IPS-NIHi7 (cell line): ENCODE measurements around the gene SRD5A2.
"Not testable (repeated sequence)": the region's sequence is repeated elsewhere in the genome, so short reads cannot be mapped to it uniquely, and the experiment has no call there.

Experiments used
- DNase-seq: peaks from one replicate; pipeline ENCODE4 v3.0.0; 2012; ENCODE audit warnings: mixed read lengths; ENCODE audit errors: extremely low spot score

The SRD5A2 gene

GRCh38 chr2:31533036-31533435 lies 47.7 kb downstream of the SRD5A2 start:
- DNase-seq: no peak

- DNase-seq: no peak
Measured at GRCh38 chr2:31531101-31531500, 49.6 kb downstream of the SRD5A2 start.

DNA sequence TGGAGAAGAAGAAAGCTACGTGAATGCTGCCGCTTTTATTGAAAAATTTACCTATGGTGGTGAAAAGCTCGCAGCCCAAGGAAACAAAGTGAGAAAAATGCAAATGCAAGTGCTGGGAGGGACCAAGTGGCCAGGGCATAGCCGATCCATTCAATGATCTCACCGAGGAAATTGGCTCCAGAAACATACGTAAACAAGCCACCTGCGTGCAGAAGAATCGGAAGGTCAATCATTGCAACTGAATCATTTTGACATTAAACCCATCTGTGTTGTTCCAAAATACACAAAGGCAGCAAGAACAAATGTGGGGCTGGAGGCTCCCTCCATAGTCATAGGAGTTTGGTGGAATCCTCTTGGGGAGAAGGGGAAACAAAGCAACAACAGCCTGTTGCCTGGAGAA lies 51.5 kb downstream of the SRD5A2 start:
- no peak for DNase-seq

DNA sequence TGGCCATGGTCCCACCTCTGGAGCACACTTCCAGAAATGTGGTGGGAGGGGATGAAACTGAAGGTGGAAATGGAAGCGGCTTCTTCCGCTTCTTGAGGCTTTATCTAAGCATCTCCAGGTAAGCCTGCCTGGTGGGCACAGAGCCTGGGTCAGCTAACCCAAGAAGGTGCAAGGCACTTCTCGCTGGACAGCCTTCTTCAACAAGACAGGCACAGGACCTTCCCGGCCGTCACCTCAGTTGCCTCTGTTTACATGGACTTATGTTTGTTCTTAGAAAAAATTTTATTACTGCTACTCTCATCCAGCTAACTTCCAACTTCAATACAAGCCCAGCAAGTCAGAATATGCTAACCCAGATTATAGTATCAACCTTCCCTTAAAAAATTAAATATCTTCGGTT lies 51.9 kb downstream of the SRD5A2 start:
- no peak for DNase-seq

GRCh38 chr2:31526946-31527732 lies 53.6 kb downstream of the SRD5A2 start:
- DNase-seq: no peak

GRCh38 chr2:31525876-31526275 lies 54.9 kb downstream of the SRD5A2 start:
- no peak for DNase-seq

DNA sequence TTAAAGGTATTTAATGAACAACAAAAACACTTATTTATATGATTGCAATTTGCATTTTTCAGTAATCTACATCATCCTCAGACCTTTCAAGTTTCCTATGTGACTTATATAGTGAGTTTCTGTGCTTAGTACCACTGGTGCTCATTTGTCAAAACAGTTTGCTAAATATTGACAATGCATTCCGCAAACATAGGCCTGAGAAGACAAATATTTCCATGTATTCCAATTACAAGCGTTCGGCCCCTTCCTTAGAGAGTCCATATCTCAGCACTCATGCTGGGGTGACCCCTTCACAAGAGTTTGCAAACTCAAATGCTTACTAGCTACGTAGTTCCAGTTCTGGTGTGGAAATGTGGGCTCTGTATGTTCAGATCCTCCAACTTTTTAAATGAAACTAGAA lies 56.1 kb downstream of the SRD5A2 start:
- DNase-seq: no peak

DNA sequence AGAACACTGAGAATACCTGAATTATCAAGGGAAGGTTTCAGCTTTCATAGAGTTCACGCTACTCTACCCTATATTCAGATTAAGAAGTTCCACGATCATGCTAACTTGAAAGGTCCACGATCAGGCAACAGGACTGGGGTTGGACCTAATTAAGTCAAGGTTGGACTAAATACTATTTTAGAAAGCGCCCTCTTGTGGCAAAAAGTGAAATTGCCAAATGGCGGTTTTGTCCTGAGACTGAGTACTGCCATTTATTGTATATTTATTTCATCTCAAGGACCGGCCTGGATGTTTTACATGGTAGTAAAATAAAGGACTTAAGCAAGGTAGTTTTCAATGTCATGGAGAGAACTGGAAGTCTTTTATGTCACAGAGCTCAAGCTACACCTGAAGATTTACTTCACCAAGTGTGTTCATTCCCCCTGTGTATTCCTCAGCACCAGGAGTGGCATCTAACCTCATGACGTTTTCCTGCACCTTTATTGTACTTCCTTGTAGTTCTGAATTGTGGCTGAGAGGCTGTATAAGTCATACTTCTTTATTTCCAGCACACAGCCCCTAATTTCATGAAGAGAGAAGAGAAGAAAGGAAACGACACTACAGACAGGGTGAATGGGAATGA lies 56.8 kb downstream of the SRD5A2 start:
- DNase-seq: peak; percentile 66

DNA sequence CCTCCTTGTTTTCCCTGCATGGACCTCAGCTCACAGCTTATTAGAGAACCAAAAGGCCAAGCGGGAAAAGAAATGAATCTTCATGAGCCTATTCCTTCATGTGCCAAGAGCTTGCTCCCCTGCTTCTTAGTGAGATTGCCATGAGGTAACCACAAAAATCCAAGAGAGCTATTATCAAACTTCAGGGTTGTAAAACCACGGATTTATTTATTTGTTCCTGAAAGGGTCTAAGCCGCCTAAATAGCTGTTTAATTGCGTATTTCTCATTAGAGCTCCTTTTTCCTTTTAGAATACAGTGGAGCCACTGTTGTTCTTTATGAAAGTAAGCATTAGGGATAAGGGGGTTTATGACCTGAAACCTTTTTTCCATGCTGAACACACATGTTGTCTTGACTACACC lies 58.0 kb downstream of the SRD5A2 start:
- DNase-seq: no peak

GRCh38 chr2:31517442-31518203 lies 63.1 kb downstream of the SRD5A2 start:
- DNase-seq: no peak

- DNase-seq: no peak
Measured at GRCh38 chr2:31515586-31515985, 65.2 kb downstream of the SRD5A2 start.

GRCh38 chr2:31513553-31513952 lies 67.2 kb downstream of the SRD5A2 start:
- no peak for DNase-seq

GRCh38 chr2:31511376-31511775 lies 69.4 kb downstream of the SRD5A2 start:
- no peak for DNase-seq

DNA sequence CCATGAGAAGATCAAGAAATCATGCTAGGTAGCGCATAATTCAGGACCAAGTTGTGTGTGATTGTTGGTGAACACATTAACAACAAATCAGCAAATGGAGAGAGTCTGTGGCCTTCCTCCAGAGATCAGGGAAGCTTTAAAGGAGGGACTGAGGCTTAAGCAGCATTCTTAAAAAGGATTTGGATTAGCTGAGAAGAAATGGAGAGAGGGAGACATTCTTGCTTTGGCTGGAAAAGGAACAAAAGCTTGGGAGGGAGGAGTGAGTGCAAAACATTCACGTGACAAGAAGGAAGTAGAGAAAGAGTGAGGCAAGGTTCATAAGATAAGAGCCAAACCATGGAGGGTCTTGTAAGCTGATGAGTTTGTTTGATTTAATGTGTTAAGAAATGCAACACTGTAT lies 75.6 kb downstream of the SRD5A2 start:
- no peak for DNase-seq

DNA sequence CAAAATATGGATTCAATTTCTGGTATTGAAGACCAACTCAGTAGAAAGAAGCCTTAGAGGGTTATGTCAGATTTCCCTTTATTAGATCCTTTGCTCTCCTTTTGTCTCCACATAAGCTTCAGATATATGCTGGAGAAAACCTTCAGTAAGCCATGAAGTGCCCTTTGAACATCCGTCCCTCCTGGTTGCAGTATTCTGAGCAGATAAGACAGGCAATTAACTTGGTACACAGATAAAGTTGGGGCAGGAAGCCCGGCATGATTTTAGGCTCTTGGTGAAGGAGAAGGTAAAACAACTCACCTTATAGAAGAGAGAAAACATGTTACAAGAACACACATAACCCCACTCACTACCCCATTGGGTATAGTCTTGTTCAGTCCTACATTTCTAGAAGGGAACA lies 76.4 kb downstream of the SRD5A2 start:
- DNase-seq: no peak

DNA sequence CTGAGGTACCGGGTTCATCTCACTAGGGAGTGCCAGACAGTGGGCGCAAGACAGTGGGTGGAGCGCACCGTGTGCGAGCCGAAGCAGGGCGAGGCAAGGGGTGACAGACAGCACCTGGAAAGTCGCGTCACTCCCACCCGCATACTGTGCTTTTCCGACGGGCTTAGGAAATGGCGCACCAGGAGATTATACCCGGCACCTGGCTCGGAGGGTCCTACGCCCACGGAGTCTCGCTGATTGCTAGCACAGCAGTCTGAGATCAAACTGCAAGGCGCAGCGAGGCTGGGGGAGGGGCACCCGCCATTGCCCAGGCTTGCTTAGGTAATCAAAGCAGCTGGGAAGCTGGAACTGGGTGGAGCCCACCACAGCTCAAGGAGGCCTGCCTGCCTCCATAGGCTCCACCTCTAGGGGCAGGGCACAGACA lies 84.3 kb downstream of the SRD5A2 start:
- not testable (repeated sequence) for DNase-seq

DNA sequence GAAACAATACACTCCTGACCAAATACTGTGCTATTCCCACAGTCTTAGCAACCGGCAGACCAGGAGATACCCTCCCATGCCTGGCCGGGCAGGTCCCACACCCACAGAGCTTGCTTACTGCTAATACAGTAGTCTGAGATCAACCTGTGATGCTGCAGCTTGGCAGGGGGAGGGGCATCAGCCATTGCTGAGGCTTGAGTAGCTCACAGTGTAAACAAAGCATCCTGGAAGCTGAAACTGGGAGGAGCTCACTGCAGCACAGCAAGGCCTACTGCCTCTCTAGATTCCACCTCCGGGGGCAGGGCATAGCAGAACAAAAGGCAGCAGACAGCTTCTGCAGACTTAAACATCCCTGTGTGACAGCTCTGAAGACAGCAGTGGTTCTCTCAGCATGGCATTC lies 91.4 kb downstream of the SRD5A2 start:
- peak; percentile 55 for DNase-seq

- DNase-seq: no peak
Measured at GRCh38 chr2:31483246-31483645, 97.5 kb downstream of the SRD5A2 start.

GRCh38 chr2:31476511-31477180 lies 104.1 kb downstream of the SRD5A2 start:
- no peak for DNase-seq

DNA sequence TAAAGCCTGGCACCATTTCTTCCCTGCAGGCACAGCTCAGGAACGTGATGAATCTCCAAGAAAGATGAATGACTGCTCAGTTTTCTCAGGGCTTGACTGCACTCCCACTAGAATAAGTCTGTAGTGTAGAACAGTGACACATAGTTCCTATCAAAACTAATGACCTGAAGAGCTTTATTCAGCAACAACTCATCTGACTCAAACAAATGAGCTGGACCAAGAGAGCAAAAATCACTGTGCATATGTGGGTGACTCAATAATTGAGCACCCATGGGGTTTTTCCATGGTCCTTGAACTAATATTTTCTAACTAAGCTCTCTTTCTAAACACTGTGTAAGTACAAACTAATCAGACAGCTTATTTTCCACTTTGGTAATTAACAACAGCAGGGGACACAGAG lies 105.0 kb downstream of the SRD5A2 start:
- DNase-seq: no peak

- DNase-seq: no peak
Measured at GRCh38 chr2:31474296-31474695, 106.4 kb downstream of the SRD5A2 start.
